ENCODE data around the gene NCK1. TPM values are rescaled to one million over a fixed set of nuclear protein-coding genes. Genes with fewer than 3 reads are reported as not detected.
A peak's percentile ranks its signal among the peaks of the same experiment; 100 is the strongest.

The NCK1 gene
- total and polyA plus RNA-seq, 2 of the 13 experiments (the other 11 are each of a cell fraction or from before 2014, with no cell fraction given): 14.7 to 30.4 TPM

DNA sequence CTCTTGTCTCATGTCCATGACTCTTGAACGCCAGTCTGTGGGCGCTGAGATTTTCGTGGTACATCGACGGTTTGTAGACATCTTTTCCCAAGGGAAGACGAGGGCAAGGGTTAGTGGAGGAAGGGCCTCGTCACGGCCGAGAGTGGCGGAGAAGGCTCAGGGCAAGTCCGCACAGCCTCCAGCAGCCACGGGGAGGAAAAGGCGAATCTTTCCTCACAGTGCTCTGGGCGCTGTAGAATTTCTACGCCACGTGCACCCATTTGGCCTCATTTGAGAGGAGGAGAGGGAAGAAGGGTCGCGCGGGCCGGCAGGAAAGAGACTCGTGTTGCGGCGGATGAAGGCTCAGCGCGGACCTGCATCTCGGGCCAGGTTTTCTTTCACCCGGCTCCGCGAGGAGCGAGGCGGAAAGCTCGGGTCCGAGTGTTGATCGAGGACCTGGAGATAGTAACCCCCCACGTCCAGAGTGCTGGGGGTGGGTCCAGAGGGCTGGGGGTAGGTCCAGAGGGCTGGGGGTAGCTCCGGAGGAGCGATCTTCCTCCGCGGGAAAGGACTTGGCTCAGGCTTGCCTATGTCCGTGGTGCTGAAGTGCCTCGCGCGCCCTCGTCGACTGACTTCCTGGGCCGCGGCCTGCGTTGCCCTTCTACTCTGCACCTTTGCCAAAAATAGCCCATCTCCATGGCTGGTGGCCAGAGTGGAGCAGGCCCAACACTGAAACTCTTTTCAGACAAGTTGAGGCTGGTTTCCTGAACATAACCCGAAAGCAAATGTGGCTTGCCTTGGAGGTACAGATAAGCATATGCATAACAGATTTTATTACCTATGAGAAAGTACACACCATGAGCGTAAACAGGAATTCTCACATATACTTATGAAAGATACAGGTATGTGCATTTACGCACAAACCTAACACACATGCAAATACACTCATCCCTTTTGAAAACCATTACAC lies 42.0 kb upstream of the NCK1 start (continued):
- no peak; the same call in 1 of the 2 replicates for TF ChIP-seq ERF (CRISPR knock-in tag; IDR thresholded peaks at IDR 0.05)
- TF ChIP-seq REPIN1 (CRISPR knock-in tag; IDR thresholded peaks at IDR 0.05; ENCODE audit: borderline replicate concordance, low read depth): 0 out of 2 replicates have a peak, but pooled peaks have one; percentile 43
- TF ChIP-seq RNF2 (conservative IDR thresholded peaks at IDR 0.05; ENCODE audit: low read depth): no peak
- TF ChIP-seq ZNF274 (CRISPR knock-in tag; IDR thresholded peaks at IDR 0.05): peak; percentile 43; the same call in 1 of the 2 replicates
- no peak for TF ChIP-seq ZNF160 (CRISPR knock-in tag; IDR thresholded peaks at IDR 0.05)
- no peak for TF ChIP-seq U2AF2 (IDR thresholded peaks at IDR 0.05; ENCODE audit: low read depth, low read length)
- peak; percentile 27; the same call in 1 of the 2 replicates for TF ChIP-seq SP4 (CRISPR knock-in tag; IDR thresholded peaks at IDR 0.05)
- no peak for TF ChIP-seq ZBTB8A (CRISPR knock-in tag; IDR thresholded peaks at IDR 0.05; ENCODE audit: borderline replicate concordance, low read depth)
- peak; percentile 43; the same call in 1 of the 2 replicates for TF ChIP-seq ZNF225 (CRISPR knock-in tag; IDR thresholded peaks at IDR 0.05)
- TF ChIP-seq KDM5B (CRISPR knock-in tag; IDR thresholded peaks at IDR 0.05; ENCODE audit: borderline replicate concordance): peak; percentile 76; the same call in 1 of the 2 replicates
- TF ChIP-seq MTF2 (CRISPR knock-in tag; IDR thresholded peaks at IDR 0.05; ENCODE audit: borderline replicate concordance): 0 out of 2 replicates have a peak, but pooled peaks have one; percentile 39
- no peak for TF ChIP-seq ZEB1 (IDR thresholded peaks at IDR 0.05; ENCODE audit: insufficient replicate concordance, low read depth)
- no peak for TF ChIP-seq ZNF816 (CRISPR knock-in tag; IDR thresholded peaks at IDR 0.05; ENCODE audit: borderline replicate concordance)
- TF ChIP-seq NFKB2 (CRISPR knock-in tag; IDR thresholded peaks at IDR 0.05; ENCODE audit: borderline replicate concordance): peak; percentile 46
- TF ChIP-seq, protein P1, sequence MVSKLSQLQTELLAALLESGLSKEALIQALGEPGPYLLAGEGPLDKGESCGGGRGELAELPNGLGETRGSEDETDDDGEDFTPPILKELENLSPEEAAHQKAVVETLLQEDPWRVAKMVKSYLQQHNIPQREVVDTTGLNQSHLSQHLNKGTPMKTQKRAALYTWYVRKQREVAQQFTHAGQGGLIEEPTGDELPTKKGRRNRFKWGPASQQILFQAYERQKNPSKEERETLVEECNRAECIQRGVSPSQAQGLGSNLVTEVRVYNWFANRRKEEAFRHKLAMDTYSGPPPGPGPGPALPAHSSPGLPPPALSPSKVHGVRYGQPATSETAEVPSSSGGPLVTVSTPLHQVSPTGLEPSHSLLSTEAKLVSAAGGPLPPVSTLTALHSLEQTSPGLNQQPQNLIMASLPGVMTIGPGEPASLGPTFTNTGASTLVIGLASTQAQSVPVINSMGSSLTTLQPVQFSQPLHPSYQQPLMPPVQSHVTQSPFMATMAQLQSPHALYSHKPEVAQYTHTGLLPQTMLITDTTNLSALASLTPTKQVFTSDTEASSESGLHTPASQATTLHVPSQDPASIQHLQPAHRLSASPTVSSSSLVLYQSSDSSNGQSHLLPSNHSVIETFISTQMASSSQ (IDR thresholded peaks at IDR 0.05; ENCODE audit: low read depth): no peak
- TF ChIP-seq, protein P1 (CRISPR knock-in tag; IDR thresholded peaks at IDR 0.05; ENCODE audit: borderline replicate concordance): no peak
- TF ChIP-seq BRCA1 (CRISPR knock-in tag; IDR thresholded peaks at IDR 0.05): no peak
- TF ChIP-seq POGK (CRISPR knock-in tag; conservative IDR thresholded peaks at IDR 0.05): peak; percentile 50; the same call in 1 of the 2 replicates
- no peak for TF ChIP-seq ZNF205 (CRISPR knock-in tag; IDR thresholded peaks at IDR 0.05)
- TF ChIP-seq ATF2 (CRISPR knock-in tag; IDR thresholded peaks at IDR 0.05): 0 out of 2 replicates have a peak, but pooled peaks have one; percentile 45
